AG09319 (cell line): ENCODE data around the gene PYHIN1.

Source experiments
- DNase-seq: peaks from one replicate; pipeline ENCODE4 v3.0.0-alpha.2; 2010; ENCODE audit warnings: low read depth; ENCODE audit errors: extremely low read depth
- CTCF ChIP-seq: IDR thresholded peaks from 2 replicates; pipeline ENCODE4 v1.5.1; 2011; ENCODE audit warnings: low read depth, mild to moderate bottlenecking, inconsistent platforms, low read length, moderate library complexity

PYHIN1 gene

GRCh38 chr1:159025043-159025442 is 93.7 kb downstream of the PYHIN1 start:
- no peak for TF ChIP-seq CTCF
- DNase-seq, result no peak
